Measurements from ENCODE around the gene C16orf74. TPM values are rescaled to one million over a fixed set of nuclear protein-coding genes. Genes with fewer than 3 reads are reported as not detected.

Gene C16orf74
- total and polyA plus RNA-seq, 8 donors = 1.1 to 24.9 (median 4.6) TPM; not detected in 3

DNA sequence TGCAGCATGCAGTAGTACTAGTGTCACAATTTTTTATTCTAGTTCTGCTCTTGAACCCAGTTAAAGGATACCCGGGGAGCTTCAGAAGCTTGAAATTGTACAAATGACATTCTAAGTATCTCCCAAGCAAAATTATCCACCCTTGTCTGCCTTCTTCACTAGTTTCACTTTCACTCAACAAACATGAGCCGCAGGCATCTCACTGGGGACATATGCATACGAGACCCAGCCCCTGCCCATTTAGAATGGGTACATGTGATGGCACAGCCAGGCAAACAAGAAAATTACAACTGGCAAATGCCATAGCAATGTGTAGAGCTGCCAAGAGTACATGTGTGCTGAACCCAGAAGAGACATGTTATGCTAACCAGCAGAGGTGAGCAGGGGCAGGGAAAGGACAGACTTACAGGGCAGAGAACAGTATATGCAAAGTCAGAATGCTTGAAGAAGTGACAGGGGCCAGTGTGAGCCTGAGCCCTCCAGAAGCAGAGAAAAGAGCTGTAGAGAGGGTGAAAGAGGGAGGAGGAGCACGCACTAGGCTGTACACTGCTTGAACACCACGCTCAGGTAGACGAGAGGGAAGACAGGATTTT lies 70.4 kb downstream of the C16orf74 start:
- 69 to 82% (median 79%) methylated on average over 6 of the region's 6 CpGs for WGBS, 5 donors
- H3K27me3 ChIP-seq = no peaks in the 10 kb centered on the region

DNA sequence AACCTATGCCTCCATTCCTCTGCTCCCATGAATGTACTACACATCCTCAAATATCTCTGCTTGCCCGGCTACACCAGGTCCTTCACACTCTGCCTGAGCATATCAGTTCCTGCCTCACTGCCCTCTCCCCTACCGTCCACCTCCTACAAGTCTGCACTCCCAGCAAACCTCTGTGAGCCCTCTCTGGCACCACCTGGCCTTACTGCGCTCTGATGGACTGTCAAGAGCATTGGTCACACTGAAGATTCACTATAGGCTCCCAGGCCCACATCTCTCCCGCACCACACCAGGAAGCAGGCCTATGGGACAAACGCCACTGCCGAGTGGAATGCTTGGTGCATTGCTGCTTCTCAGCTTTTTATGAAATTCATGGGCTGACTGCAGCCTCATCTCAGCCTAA lies 71.0 kb downstream of the C16orf74 start:
- Histone ChIP-seq H3K4me1 (peaks cover 0 to 19% (median 6%) of the 10 kb centered on the region in 4 donors), H3K27me3 (no peaks in the 10 kb centered on the region), H3K4me3 (no peak overlapping the region), H3K9me3 (no peaks in the 10 kb centered on the region), H3K36me3 (peaks cover 0 to 44% (median 18%) of the 10 kb centered on the region in 4 donors), H3K27ac (no peak overlapping the region)
- no peak for TF ChIP-seq POLR2A (IDR thresholded peaks at IDR 0.05)
- no peak for TF ChIP-seq POLR2AphosphoS5 (IDR thresholded peaks at IDR 0.05)
- TF ChIP-seq, protein P1, sequence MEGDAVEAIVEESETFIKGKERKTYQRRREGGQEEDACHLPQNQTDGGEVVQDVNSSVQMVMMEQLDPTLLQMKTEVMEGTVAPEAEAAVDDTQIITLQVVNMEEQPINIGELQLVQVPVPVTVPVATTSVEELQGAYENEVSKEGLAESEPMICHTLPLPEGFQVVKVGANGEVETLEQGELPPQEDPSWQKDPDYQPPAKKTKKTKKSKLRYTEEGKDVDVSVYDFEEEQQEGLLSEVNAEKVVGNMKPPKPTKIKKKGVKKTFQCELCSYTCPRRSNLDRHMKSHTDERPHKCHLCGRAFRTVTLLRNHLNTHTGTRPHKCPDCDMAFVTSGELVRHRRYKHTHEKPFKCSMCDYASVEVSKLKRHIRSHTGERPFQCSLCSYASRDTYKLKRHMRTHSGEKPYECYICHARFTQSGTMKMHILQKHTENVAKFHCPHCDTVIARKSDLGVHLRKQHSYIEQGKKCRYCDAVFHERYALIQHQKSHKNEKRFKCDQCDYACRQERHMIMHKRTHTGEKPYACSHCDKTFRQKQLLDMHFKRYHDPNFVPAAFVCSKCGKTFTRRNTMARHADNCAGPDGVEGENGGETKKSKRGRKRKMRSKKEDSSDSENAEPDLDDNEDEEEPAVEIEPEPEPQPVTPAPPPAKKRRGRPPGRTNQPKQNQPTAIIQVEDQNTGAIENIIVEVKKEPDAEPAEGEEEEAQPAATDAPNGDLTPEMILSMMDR (IDR thresholded peaks at IDR 0.05) = no peak
- TF ChIP-seq EP300 (IDR thresholded peaks at IDR 0.05) = no peak
- intact Hi-C loops (cut with DNase I; ENCODE audit: low total_unique reads) = no loop called here
- no peak for DNase-seq
- 70 to 90% (median 77%) methylated on average over 6 of the region's 6 CpGs for WGBS, 5 donors

More for the DNA sequence above, 70.4 kb downstream of the C16orf74 start:
- H3K4me3 ChIP-seq = no peak overlapping the region
- peaks cover 0 to 13% (median 2%) of the 10 kb centered on the region in 4 donors for H3K4me1 ChIP-seq
- peaks cover 0 to 38% (median 14%) of the 10 kb centered on the region in 4 donors for H3K36me3 ChIP-seq
- H3K27ac ChIP-seq = no peak overlapping the region
- intact Hi-C loops (cut with DNase I; ENCODE audit: low total_unique reads) = no loop called here
- no peak for TF ChIP-seq POLR2A (IDR thresholded peaks at IDR 0.05)
- TF ChIP-seq EP300 (IDR thresholded peaks at IDR 0.05) = no peak
- TF ChIP-seq, protein P1 (IDR thresholded peaks at IDR 0.05) = no peak
- TF ChIP-seq POLR2AphosphoS5 (IDR thresholded peaks at IDR 0.05) = no peak
- no peaks in the 10 kb centered on the region for H3K9me3 ChIP-seq
- no peak for DNase-seq

DNA sequence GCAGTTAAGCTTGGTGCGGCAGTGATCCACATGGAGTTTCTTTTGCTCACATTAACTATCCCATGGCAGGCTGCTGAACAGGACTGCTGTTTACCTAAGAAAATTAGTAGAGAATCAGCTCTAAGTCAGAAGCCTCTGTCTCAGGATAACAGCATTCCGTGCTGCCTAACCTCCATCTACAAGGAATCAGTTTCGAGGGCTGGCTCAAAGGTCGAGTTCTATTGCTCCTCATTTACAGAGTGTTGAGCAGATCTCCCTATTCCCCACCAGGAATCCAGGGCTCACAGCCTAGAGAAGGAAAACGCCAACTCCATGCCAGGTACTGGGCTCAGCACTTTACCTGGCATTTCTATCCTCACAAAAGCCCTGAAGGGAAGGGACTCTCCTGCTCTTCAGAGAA lies 72.1 kb downstream of the C16orf74 start:
- WGBS, 5 donors = 72 to 83% (median 76%) methylated on average over 5 of the region's 5 CpGs
- H3K9me3 ChIP-seq = no peaks in the 10 kb centered on the region
- no peak overlapping the region for H3K4me3 ChIP-seq
- intact Hi-C loops (cut with DNase I; ENCODE audit: low total_unique reads) = no loop called here
- no peak for DNase-seq
- peaks cover 0 to 54% (median 29%) of the 10 kb centered on the region in 4 donors for H3K36me3 ChIP-seq
- TF ChIP-seq, protein P1 (IDR thresholded peaks at IDR 0.05) = no peak
- no peak for TF ChIP-seq EP300 (IDR thresholded peaks at IDR 0.05)
- no peak for TF ChIP-seq POLR2AphosphoS5 (IDR thresholded peaks at IDR 0.05)
- TF ChIP-seq POLR2A (IDR thresholded peaks at IDR 0.05) = no peak
- peaks cover 9 to 30% (median 16%) of the 10 kb centered on the region in 4 donors for H3K4me1 ChIP-seq
- no peaks in the 10 kb centered on the region for H3K27me3 ChIP-seq
- no peak overlapping the region for H3K27ac ChIP-seq

DNA sequence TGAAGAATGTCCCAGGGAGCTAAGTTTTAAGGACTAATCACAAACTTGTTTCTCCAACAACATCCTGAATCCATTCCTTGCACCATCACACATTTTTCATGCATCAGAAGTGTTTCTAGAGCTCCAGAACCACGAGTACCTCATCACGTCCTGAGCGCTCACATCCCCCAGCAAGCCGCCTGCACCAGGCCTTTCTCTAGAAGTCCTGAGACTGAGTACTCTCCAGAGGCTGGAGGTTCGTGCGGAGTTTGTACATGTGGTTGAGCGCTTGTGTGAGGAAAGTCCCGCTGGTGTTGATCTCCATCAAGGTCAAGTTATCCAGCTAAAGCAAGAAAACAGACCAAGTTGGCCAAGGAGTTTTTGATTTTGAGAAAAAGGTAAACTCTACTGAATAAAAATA lies 72.9 kb downstream of the C16orf74 start:
- no peak for TF ChIP-seq POLR2A (IDR thresholded peaks at IDR 0.05)
- TF ChIP-seq EP300 (IDR thresholded peaks at IDR 0.05) = no peak
- TF ChIP-seq, protein P1 (IDR thresholded peaks at IDR 0.05) = no peak
- no peak for TF ChIP-seq POLR2AphosphoS5 (IDR thresholded peaks at IDR 0.05)
- no peak overlapping the region for H3K27ac ChIP-seq
- H3K4me3 ChIP-seq = no peak overlapping the region
- whole genome bisulfite sequencing, 5 donors = 81 to 87% (median 85%) methylated on average over 8 of the region's 8 CpGs
- H3K4me1 ChIP-seq = peaks cover 16 to 38% (median 22%) of the 10 kb centered on the region in 4 donors
- H3K9me3 ChIP-seq = no peaks in the 10 kb centered on the region
- peaks cover 2 to 61% (median 35%) of the 10 kb centered on the region in 4 donors for H3K36me3 ChIP-seq
- no peaks in the 10 kb centered on the region for H3K27me3 ChIP-seq
- no peak for DNase-seq
- intact Hi-C loops (cut with DNase I; ENCODE audit: low total_unique reads) = no loop called here
